H1 (cell line): ENCODE data around the gene GDPD3.

Source experiments
- TBP ChIP-seq: IDR thresholded peaks from 2 replicates; pipeline ENCODE4 v1.6.1; 2011; ENCODE audit warnings: low read depth, low read length, improper control_type of control experiment
- TF ChIP-seq, protein P1 (sequence below): IDR thresholded peaks from 2 replicates; pipeline ENCODE4 v1.6.1; 2012; ENCODE audit warnings: low read length, inconsistent platforms
- TF ChIP-seq, protein P2 (sequence below), 3 experiments: IDR thresholded peaks; 1 replicate in 2 of 3; 2 replicates in 1 of 3; pipeline versions ENCODE4 v1.5.1 to v1.6.1; 2011; ENCODE audit warnings: low read length in 3 of 3, mild to moderate bottlenecking in 3 of 3, inconsistent platforms in 2 of 3, low read depth in 1 of 3, moderate library complexity in 1 of 3; ENCODE audit not compliant: insufficient read depth in 1 of 3; ENCODE audit errors: control extremely low read depth in 1 of 3

DNA sequence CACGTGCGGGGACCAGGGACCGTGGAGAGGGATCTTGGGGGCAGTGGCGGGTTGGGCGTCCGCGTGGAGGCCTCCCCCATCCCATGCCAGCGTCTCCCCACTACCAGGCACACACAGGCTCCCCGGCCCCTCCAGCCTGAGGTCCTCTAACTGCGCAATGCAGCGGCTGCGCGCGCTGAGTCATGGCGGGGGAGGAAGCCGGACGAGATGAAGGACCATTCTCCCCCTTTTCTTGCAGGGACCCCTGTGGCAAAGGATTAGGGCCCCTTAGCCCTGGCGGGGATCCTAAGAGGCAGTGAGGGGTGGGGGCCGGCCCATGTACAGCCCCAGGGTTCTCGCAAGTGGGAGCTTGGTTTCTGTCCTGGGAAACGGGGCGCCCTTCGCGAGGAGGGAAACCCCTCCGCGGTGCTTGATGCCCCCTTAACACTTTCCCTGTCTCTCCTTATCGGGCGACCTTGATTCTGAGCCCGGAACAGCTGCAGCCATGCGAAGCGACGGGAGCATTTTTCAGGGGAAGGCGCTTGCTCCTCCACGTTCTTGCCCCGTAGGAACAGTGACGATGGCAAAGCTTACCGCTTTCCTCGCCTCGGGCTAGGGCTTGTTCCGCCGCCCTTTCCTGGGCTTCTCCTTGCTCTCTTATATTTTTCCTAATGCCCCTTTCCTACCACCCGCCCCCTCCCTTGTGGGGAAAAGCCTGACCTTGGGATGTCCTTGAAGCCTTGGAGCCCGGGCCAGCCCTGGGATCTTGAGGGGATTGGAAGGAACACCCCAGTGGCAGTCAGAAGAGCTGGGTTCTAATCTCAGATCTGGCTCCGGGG, 47.2 kb downstream of the GDPD3 start:
- TF ChIP-seq, protein P1, sequence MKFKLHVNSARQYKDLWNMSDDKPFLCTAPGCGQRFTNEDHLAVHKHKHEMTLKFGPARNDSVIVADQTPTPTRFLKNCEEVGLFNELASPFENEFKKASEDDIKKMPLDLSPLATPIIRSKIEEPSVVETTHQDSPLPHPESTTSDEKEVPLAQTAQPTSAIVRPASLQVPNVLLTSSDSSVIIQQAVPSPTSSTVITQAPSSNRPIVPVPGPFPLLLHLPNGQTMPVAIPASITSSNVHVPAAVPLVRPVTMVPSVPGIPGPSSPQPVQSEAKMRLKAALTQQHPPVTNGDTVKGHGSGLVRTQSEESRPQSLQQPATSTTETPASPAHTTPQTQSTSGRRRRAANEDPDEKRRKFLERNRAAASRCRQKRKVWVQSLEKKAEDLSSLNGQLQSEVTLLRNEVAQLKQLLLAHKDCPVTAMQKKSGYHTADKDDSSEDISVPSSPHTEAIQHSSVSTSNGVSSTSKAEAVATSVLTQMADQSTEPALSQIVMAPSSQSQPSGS: no peak
- no peak for TF ChIP-seq TBP
- TF ChIP-seq, protein P2, sequence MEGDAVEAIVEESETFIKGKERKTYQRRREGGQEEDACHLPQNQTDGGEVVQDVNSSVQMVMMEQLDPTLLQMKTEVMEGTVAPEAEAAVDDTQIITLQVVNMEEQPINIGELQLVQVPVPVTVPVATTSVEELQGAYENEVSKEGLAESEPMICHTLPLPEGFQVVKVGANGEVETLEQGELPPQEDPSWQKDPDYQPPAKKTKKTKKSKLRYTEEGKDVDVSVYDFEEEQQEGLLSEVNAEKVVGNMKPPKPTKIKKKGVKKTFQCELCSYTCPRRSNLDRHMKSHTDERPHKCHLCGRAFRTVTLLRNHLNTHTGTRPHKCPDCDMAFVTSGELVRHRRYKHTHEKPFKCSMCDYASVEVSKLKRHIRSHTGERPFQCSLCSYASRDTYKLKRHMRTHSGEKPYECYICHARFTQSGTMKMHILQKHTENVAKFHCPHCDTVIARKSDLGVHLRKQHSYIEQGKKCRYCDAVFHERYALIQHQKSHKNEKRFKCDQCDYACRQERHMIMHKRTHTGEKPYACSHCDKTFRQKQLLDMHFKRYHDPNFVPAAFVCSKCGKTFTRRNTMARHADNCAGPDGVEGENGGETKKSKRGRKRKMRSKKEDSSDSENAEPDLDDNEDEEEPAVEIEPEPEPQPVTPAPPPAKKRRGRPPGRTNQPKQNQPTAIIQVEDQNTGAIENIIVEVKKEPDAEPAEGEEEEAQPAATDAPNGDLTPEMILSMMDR (IDR thresholded peaks at IDR 0.05; ENCODE audit: control extremely low read depth in 1 of 3, insufficient read depth in 1 of 3, low read depth in 1 of 3, low read length in 3 of 3): no peak
